GM18868 (cell line): ENCODE data around the gene NR3C2.
"Not testable (repeated sequence)": the region's sequence is repeated elsewhere in the genome, so short reads cannot be mapped to it uniquely, and the experiment has no call there.

Source experiments
- ATAC-seq: cut with Tn5 transposase; IDR thresholded peaks from one replicate; pipeline ENCODE4 v1.9.1; 2021; ENCODE audit warnings: mild to moderate bottlenecking, moderate library complexity; ENCODE audit not compliant: unreplicated experiment

The NR3C2 gene

DNA sequence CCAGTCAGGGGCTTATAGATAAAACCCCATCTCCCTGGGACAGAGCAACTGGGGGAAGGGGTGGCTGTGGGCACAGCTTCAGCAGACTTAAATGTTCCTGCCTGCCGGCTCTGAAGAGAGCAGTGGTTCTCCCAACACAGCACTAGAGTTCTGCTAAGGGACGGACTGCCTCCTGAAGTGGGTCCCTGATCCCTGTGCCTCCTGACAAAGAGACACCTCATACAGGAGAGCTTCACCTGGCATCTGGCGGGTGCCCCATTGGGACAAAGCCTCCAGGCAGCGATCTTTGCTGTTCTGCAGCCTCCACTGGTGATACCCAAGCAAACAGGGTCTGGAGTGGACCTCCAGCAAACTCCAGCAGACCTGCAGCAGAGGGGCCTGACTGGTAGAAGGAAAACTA lies 359.1 kb downstream of the NR3C2 start:
- ATAC-seq = not testable (repeated sequence)

DNA sequence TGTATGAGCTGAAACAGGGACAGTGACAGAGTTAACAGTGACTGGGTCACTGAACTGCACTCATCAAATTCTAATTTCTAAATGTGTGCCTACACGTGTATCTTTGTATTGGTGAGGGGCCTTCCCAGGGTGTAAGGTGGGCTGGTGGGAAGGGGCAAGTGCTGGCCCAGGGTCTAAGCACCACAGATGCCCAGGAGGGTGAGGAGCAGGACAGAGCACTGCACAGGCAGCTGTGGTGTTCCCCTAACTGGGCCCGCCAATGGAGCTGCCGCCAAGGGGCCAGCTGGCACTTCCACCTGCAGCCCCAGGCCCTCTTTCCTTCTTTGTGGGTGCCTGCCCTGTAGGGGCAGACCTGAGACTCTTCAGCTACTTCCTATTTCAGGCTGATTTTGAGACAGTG lies 360.5 kb downstream of the NR3C2 start:
- no peak for ATAC-seq

DNA sequence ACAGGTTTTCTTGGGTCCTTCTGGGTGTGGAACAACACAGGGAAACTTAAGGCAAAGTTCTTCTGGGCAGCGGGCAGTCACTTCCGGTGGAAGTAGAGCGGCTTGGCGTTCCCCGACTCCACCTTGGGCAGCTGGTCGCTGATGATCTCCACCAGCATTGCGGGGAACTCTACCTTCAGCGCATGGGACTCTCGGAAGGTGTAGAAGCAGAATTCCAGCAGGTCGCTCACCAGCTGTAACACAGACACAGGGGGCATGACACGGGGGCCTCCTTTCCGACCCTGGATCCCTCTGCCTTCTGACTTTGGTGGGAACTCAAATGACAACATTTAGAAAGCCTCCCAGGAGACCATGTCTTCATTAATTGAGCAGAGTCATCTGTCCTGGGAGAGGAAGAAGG lies 360.9 kb downstream of the NR3C2 start:
- no peak for ATAC-seq

DNA sequence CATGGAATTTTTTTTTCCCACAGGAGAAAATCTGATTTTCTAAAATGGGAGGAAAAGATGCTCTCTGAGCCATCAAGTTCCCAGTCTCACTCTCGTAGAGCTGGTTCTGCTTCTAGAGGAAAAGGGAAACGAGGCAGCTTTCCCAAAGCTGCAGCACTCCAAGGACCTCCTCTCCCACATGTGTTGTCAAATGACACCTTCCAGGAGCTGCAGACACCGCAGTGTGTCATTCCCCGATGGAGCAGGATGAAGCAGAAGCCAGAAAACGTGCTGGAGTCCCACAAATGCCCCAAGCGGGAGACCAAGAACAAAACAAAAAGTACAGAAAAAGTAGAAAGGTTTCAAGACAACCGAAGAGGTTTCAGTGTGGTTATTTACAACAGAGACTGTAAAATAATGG lies 362.3 kb downstream of the NR3C2 start:
- ATAC-seq = no peak

DNA sequence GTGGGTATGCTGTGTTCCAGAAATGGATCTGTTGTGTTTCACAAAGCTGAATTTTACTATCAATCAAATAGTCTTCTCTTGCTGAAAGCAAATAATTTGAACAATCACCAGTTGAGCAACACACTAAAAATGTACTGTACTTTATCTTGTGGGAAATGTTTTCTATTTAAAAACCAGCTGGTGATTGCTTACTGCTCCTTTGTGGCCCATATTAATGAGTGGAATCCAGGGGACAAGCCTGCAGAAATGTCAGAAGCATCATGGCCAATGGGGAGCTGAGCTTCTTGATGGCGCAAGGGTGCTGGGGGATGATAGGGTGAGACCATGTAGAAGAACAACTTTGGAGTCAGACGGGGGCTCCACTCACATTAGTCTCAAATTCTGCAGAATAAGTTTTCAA lies 364.2 kb downstream of the NR3C2 start:
- no peak for ATAC-seq

DNA sequence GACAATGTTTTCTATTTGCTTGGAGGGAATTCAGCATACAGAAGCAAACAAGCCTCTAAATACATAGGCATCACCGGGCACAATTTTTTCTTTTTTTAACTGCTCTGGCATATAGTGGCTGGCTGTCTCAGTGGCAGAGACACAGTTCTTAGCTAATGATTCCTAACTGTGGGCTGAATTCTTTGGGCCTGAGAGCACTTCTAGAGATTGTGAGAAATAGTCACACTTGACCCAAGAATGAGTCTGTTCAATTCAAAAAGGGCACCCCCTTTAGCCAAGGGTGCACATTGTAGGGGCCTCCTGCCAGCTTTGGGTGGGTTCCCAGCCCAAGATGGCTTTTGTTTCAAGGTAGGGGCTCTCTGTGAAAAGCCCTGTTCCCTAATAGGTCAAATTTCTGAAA lies 364.6 kb downstream of the NR3C2 start:
- ATAC-seq = no peak

DNA sequence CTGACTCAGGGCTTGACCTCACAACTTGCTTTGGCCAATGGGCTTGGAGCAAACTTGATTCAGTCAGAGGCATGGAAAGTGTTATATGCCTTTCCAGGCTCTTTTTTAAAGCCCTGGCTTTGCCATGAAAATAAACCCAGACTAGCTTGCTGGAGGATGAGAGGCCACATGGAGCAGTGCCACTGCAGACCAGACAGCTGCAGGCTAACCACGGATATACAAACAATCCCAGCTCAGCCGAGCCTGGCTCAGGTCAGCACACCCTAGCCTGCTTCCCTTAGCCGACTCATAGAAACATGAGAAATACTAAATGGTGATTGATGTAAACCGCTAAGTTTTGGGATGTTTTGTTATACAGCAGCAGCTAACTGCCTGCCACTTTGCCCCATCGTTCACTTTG lies 365.2 kb downstream of the NR3C2 start:
- no peak for ATAC-seq

DNA sequence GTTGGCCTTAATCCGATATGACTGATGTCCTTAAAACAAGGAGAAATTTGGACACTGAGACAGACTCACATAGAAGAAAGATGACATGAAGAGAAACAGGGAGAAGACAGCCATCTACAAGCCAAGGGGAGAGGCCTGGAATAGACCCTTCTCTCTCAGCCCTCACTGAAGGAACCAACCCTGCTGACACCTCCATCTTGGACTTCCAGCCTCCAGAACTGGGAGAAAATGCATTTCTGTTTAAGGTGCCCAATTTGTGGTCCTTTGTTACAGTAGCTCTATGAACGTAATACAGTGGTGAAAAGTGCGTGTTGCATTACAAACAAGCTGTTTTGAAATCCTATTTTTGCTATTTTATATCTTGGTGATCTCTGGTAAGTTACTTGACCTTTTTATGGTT lies 366.8 kb downstream of the NR3C2 start:
- no peak for ATAC-seq

DNA sequence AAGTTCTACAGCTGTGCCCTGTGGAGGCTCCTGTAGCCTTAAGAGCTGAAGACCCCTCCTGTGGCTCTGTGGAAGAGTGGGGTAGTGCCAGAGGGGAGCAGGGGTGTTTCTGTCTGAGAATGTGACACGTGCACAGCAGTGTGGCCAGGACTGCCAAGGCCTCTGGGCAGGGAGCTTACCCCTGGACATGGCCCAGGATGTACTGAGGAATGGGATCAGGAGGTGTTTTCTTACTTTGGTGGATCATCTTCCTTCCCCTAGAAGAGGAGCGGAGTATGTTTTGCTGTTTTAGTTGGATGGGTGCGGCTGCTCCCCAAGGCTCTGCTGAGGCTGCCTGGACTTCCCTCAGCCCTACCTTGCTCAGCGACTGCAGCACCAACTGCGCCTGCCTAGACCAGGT lies 367.8 kb downstream of the NR3C2 start:
- ATAC-seq = no peak

DNA sequence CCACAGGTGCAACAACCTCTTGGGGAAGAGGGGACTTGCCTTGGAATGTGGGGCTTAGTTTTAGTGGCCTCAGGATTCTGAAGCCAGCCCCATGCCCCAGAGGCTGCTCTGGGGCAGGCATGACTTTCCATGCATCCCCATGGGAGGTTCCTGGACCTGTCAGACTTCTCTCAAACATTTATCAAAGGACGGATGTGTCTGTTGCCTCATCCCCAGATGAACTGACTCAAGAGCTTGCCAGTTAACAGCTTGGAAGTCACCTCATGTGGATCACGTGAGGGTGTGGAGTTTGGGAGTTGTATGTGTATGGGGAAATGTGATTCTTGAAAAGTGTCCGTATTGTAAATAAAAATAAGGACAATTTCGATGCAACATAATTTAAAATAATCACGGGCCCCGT lies 368.9 kb downstream of the NR3C2 start:
- ATAC-seq = no peak

DNA sequence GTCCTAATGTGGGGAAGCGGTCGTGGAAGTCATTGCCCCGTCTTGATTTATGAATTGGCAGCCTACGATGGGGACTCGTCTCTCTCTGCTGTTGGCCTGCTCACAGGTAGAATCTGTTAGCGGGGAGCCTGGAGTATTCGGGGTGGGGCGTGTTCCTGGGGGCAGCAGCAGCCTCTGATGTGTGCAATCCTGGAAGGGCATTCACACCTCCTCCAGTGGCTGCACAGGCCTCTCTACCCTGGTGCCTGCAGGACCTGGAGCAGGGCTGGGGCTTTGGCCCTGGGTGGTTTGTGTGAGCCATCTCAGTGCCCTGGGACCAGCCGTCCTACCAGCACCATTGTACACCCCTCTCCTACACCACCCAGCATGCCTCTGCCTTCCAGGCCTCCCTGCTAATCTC lies 369.4 kb downstream of the NR3C2 start:
- ATAC-seq = no peak

DNA sequence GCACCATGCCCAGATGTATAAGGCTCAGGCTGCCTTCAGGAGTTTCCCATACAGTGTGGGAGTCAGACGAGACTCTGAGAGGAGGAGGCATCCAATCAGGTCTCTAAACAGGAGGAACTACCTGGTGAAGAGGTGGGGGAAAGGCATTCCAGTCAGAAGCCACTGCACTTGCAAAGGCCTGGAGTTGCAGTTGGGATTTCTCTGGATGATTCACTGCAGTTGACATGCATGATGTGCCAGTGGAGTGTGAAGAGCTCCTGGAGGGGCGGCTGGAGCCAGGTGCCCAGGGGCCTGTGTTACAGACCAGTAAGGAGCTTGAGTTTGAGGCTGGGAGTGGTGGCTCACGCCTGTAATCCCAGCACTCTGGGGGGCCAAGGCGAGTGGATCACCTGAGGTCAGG lies 371.2 kb downstream of the NR3C2 start:
- no peak for ATAC-seq

DNA sequence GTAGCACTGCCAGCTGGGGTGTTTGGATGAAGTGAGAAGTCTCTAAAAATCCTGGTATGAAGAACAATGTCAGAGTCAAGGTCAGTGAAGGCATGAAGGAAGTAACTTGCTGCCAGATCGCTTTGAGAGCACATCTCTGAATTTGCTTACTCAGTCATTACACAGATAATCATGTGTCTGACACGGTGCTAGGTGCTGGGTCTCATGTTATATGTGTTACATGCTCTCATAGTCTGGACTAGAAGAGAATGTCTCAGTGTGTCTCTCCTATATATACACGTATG lies 372.4 kb downstream of the NR3C2 start:
- no peak for ATAC-seq

DNA sequence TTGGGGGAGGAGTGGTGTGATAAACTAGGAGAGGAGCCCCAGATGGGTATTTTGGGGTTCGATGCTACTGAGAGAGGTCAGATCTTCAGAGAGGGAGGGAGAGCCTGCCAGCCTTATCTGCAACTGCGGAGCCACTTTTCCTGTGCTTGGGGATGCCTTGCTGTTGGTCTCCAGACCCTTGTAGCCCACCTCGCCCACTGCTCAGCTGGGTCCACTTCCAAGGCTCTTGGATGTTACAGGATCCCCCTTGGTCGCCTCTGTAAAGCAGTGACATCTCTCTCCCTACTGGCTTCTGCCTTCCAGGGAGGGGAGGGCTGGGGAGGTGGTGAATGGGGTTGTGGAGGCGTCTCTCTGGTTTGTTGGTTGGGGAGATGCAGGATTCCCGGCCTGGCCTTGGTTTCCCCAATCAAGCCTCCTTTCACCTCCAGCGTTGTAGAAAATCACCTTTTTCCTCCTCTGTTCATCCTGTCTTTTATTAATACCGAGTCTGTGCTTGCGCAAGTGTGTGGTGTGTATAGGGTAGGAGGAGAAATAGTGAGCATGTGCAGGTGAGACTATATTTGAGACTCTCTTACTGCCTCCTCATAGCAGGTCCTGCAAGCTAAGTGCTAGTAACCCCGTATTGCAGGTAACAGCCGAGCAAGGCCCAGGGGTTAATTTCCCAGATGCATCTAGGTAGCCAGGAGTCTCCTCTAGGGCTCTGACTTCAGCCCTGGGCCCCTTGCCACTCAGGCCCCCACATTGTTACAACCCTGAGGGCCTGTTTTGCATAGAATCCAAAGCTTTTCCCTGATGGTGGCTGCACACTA lies 372.9 kb downstream of the NR3C2 start:
- no peak for ATAC-seq

DNA sequence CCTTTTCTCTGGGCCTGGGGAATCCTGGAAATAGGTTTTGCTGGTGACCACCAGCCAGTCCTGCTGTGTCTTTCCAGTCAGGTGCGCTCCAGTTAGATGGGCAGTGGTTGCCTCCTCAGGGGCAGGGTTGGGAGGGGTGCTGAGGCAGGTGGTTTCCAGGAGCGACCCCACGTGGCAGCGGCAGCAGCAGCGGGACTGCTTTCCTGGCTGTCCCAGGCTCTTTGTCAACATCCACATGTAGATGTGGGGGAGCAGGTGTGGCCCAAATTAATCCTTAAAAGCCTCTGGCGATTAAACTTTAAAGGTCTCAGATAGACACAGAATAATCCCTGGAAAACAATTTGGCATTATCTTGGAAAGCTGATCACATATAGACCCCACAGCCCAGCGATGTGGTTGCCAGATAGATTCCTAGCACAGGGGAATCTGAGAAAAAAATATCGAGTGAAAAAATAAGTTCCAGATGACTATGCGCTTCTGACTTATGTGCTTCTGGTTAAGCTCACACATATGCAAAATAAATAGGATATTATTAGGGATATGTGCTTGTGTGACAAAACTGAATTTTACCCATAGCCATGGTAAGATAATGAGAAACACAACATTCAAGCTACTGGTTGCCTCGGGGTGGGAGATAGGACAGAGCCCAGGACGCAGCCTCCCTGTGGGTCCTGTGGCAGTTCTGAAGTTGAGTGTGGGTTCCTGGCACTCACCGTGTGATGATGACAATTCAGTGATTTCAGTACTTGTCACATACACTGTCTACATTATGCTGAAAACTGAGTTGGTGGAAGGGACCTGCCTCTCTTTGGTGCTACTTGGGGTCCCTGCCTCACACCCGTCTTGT lies 373.9 kb downstream of the NR3C2 start:
- no peak for ATAC-seq

DNA sequence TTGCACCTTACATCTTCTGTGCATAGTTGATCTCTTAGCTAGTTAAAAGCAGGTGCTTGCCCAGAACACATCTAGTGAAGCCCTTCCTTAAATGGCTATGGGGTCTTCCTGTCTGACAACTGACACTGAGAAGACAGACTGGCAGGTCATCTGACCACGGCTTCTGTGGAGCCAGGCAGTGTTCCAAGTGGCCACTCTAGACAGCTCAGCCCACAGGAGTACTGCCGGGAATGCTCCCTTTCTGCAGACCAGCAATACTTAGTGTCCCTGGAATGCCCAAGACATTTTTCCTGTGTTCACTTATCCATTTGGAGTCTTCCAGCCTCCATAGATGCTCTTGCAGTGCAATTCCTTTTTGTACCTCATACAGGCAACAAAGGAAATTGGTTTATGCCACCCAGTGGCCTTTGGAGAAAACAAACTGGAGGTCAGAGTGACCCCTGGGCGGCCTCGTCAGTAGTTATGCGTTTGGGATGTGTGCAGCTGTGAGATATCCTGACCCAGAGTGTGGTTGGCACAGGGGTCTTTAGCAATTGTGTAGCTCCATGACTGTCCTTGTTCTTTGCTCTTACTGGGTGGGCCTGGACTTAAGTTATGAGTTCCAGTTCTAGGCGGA lies 374.8 kb downstream of the NR3C2 start:
- no peak for ATAC-seq

DNA sequence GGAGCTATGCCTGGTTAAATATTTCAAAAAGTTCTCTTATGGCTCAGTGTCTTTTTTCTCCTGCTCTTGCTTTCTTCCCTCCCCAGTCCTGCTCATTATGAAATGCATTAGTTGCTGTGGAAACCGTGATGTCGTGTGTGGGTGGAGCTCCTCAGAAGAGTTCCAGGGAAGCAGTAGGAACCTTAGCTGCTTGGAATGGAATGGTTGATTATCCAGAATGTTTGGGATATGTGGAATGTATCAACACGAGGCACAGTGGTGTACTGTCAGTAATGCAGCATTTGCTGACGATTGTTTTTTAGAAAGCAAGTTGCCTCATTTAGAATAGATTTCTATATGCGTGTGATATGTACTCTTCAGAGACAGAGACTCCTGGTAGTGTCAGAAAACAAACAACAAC lies 377.1 kb downstream of the NR3C2 start:
- no peak for ATAC-seq

DNA sequence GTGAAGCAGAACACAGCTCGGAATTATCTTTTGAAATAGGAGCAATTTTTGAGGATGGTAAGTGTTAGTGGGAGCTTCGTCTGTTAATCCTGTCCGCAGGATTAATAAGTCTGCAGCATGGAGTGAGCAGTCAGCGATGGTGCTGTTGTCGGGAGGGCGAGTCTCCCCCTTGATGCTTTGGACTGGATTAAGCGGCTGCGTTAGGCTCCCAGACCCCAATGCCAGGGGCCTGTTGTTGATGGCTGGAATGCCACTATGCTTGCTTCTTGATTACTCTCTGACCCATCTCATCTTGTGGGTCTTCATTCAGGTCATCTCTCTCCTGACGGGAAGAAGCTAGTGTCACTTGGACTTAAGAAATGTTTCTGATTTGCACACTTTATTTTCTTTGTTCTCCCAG lies 377.8 kb downstream of the NR3C2 start:
- no peak for ATAC-seq

DNA sequence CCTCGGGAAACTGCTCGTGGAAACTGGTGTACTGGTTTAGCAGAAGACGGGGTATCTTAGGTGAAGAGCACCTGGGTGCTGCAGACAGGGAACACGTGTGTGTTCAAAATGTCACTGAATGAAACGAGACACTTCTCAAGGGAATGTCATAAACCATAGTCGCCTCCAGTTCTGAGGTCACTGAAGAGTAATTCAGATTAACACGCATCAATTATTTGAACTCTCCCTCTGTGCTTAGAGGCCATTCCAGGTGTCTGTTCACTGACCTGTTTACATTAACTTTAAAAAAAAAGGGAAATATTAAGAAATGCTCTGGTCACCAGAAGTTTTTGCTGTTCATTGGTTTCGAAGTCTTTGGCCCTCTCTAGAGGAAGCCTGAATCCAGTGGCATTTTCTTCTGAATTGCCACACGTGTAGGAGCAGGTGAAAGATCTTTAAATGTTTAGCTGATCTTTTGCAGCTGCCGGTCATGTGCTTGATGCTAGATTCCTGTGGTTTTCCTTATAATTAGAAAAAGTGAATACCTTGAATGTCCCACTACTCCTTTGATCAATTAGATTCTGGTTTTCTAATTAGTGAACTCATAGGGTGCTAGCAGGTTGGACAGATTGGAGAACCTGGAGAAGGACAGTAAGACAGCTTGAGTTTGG lies 379.8 kb downstream of the NR3C2 start:
- no peak for ATAC-seq

DNA sequence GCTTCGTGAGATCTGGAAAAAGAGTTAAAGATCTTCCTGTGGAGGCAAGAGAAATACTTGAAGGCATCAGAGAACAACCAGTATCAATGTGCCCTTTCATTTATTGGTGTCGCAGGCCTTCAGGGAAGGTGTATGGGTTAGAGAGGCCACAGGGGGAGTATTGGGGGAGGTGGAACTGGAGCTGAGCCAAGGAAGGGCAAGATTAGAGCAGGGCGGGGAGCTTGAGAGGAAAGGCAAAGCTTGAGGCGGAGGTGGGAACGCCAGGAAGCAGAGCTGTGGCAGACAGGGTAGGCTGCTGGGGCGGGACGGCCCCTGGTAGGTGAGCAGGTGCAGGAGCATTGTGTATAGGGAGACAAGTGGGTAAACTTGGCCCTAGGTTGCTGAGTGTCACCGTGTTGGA lies 380.4 kb downstream of the NR3C2 start:
- no peak for ATAC-seq

DNA sequence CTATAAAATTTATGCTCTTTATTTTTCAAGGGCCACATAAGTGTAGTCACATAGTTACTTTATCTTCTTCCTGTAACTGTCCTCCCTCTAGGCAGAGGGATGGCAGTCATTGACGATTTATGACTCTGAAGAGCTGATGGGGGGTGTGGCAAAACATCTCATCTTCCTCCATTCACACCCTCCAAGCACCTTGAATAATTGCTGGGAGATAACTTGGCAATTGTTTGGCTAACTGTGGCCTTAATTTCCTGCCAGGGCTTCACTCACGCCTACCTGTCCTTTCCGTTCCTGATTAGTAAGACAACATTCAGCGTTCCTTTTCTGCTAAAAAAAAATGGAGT lies 381.1 kb downstream of the NR3C2 start:
- ATAC-seq = no peak
